ENCODE measurements around the gene GPR150.

DNA sequence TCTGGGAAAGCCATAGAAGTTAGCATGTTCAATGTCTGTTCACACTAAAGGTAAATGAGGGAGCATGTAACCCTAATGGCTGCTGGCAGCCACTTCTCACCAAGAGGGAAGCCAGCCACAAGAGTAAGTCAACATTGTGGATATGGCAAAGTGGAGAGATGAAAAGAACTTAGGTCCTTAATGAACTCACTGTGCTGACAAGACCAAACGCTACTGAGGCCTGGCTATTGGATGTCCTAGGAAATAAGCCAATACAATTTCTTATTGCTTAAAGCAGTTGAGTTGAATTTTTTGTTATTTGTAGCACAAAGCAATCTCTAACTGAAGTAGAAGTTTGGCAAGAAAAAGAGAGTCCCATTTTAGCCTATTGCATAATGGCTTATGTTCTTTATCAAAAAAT, 6.8 kb downstream of the GPR150 start:
- TF ChIP-seq RFX5 (IDR thresholded peaks at IDR 0.05; ENCODE audit: low read depth, low read length) (no peak), GABPA (IDR thresholded peaks at IDR 0.05; ENCODE audit: low read depth) (no peak), ESRRA (IDR thresholded peaks at IDR 0.05; ENCODE audit: low read length) (no peak), YY1 (IDR thresholded peaks at IDR 0.05; ENCODE audit: low read depth, low read length) (no peak), POLR2AphosphoS5 (IDR thresholded peaks at IDR 0.05; ENCODE audit: low read length) (no peak)
- TF ChIP-seq, protein P1, sequence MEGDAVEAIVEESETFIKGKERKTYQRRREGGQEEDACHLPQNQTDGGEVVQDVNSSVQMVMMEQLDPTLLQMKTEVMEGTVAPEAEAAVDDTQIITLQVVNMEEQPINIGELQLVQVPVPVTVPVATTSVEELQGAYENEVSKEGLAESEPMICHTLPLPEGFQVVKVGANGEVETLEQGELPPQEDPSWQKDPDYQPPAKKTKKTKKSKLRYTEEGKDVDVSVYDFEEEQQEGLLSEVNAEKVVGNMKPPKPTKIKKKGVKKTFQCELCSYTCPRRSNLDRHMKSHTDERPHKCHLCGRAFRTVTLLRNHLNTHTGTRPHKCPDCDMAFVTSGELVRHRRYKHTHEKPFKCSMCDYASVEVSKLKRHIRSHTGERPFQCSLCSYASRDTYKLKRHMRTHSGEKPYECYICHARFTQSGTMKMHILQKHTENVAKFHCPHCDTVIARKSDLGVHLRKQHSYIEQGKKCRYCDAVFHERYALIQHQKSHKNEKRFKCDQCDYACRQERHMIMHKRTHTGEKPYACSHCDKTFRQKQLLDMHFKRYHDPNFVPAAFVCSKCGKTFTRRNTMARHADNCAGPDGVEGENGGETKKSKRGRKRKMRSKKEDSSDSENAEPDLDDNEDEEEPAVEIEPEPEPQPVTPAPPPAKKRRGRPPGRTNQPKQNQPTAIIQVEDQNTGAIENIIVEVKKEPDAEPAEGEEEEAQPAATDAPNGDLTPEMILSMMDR (IDR thresholded peaks at IDR 0.05 in 2 of 3, conservative IDR thresholded peaks at IDR 0.05 in 1 of 3; ENCODE audit: control insufficient read depth in 2 of 3, extremely low read depth in 1 of 3, insufficient read depth in 1 of 3, low read depth in 3 of 3, low read length in 3 of 3) = no peak
- TF ChIP-seq, protein P2, sequence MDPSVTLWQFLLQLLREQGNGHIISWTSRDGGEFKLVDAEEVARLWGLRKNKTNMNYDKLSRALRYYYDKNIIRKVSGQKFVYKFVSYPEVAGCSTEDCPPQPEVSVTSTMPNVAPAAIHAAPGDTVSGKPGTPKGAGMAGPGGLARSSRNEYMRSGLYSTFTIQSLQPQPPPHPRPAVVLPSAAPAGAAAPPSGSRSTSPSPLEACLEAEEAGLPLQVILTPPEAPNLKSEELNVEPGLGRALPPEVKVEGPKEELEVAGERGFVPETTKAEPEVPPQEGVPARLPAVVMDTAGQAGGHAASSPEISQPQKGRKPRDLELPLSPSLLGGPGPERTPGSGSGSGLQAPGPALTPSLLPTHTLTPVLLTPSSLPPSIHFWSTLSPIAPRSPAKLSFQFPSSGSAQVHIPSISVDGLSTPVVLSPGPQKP (IDR thresholded peaks at IDR 0.05; ENCODE audit: low read depth, low read length) = no peak

All from GM12878 (cell line).